ENCODE data around the gene BNIP5.

The BNIP5 gene

GRCh38 chr6:36290668-36291620, 45.7 kb downstream of the BNIP5 start:
- no peak for DNase-seq

DNA sequence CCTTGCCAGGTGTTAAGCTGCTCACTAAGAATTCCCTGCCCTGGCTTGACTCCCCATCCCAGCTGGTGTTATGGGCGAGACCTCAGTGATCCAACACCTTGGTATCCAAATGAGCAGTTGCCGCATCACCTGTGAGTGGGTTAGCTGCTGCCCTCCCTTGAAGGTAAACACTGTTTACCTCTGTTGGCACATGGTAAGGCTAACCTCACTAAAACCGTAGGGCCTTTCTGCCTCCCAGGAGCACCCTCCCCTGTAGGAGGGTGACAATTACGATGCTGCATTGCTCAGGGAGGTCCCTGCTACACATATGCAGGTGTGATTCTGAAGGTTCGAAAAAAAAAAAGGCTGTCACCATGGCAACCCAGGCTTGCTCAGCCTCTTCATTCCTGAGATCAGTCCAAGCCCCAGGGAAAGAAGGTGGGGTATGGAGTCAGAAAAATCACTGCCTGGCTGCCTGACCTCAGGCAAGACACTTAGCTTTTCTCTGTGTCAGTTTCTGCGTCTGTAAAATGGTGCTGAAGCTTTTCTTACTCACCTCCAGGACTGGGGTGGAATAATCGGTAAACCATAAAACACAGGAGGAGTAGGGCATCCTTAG, 47.3 kb downstream of the BNIP5 start:
- no peak for DNase-seq

DNA sequence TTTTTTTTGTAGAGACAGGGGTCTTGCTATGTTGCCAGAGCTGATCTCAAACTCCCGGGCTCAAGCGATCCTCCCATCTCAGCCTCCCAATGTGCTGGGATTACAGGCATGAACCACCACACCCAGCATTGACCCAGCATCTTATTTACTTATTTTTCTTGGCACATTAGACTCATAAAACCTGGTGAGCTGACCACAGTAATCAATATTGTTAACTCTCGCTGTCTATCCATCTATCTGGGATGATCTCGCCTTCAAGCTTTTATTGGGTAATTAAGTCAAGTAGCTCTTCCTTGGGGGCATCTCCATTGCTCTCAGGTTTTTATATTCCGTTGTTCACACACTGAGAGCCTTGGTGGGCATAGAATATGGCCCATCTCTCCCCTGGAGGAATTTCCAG, 49.8 kb downstream of the BNIP5 start:
- no peak for DNase-seq

GRCh38 chr6:36285797-36286196, 50.9 kb downstream of the BNIP5 start:
- no peak for DNase-seq

- DNase-seq, result no peak
Observed at GRCh38 chr6:36285187-36285671, 51.5 kb downstream of the BNIP5 start.

- DNase-seq, result no peak
Observed at GRCh38 chr6:36284359-36284758, 52.3 kb downstream of the BNIP5 start.

- DNase-seq, result no peak
Observed at GRCh38 chr6:36283608-36284007, 53.1 kb downstream of the BNIP5 start.

DNA sequence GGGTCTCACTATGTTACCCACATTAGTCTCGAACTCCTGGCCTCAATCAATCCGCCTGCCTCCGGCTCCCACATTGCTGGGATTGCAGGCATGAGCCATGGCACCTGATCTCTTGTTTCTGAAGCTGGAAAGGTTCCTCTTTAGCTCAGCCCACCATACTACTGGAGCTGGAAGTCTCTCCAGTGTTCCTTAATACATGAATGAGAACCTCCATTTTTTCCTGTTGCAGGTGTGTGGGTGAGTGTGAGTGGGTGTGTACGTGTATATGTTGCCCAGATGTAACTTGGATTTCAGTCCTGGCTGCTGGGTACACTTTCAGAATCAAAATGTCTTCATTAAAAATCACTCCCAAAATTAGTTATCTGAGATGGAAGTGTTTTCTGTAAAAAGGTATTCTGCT, 55.7 kb downstream of the BNIP5 start:
- no peak for DNase-seq

GRCh38 chr6:36280467-36280866, 56.2 kb downstream of the BNIP5 start:
- DNase-seq, result no peak

GRCh38 chr6:36277946-36278470, 58.7 kb downstream of the BNIP5 start:
- no peak for DNase-seq

- DNase-seq, result no peak
Observed at GRCh38 chr6:36276581-36277536, 59.8 kb downstream of the BNIP5 start.

GRCh38 chr6:36273802-36274514, 62.7 kb downstream of the BNIP5 start:
- no peak for DNase-seq

DNA sequence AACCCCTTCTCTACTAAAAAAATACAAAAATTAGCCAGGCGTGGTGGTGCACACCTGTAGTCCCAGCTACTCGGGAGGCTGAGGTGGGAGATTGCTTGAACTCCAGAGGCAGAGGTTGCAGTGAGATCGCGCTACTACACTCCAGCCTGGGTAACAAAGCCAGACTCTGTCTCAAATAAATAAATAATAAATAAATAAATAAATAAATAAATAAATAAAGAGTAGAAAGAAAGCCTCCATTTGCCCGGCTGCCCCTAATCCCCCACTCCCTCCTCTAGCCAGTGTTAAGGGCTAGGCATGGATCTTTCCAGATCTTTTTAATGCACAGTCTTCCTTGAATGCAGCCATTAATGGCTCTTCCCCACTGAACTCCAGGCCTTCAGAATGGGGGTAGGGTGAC, 63.6 kb downstream of the BNIP5 start:
- no peak for DNase-seq

- no peak for DNase-seq
Observed at GRCh38 chr6:36272234-36272633, 64.5 kb downstream of the BNIP5 start.

DNA sequence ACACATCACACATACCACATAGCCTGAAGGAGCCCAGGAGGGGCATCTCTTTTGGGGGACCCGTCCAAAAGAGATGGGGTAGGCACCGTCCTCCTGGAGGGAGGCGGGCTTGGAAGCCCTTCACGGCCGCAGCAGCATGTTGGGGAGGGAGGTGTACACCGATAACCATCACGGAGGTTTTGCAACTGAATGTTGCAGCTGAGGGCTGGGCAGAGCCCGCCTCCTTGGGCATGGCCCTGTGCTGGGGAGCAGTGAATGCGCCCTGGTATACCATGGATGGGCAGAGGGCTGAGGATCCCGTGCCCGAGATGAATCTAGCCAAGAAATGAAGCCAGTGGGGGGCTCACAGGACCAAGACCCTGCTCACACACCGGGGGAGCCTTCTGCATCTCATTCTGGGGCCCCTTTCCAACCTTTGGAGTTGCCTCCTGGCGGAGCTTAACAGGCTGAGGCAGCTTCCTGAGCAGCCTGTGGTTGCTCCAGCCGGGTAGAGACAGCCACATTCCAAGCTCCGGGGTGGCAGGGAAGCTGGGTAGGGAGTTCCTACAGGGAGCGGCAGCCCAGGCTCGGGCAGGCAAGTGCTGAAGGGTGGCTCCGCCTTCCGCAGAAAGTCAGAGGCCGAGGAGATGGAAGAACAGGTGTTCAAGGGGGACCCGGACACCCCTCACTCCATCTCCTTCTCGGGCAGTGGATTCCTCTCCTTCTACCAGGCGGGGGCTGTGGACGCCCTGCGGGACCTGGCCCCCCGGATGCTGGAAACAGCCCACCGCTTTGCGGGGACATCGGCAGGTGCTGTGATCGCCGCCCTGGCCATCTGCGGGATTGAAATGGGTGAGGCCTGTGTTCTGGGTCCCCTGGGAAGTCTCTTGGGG, 66.6 kb downstream of the BNIP5 start, which contains the start of gene PNPLA1:
TSS of gene PNPLA1 (plus strand) at position 227 of the 872 bp plus-strand sequence. CDS start at position 627, 400 bp downstream.
- DNase-seq, result no peak

DNA sequence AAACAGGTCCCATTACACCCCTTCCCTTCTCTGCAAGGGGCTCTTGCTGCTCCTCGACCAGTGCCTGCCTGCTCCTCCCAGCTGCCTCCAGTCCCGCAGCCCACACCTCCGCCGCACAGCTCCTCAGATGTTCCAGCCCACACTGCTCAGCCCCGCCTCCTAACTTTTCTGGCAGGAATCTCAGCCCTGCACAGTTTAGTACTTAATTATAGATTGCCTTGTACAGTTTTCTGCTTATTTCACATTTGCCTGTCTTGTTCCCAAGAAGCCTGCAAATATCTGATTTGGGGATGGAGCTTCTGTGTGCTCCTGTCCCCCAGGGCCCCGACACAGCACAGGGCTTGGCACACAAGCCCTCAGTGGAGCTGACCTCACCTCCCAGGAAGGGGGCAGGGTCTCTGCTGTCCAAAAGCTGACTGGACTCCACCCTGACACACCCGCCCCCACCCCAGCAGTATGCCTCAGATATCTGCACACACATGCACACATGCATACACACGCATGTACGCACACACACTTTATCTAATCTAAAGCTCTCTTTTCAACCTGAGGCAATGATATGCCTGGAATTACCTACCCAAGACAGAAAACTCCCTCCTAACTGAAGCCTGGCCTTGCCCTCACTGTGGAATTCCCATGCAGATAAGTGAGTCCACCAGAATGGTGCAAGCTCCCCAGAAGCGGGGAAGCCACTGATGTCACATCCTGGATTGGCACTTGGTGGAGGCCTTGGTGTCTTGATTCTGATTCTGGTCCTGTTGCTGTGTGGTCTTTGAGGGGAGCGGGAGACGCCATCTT, 68.0 kb downstream of the BNIP5 start:
- no peak for DNase-seq

GRCh38 chr6:36267731-36268477, 68.8 kb downstream of the BNIP5 start:
- DNase-seq, result no peak

- no peak for DNase-seq
Observed at GRCh38 chr6:36266913-36267644, 69.6 kb downstream of the BNIP5 start.

All from activated naive CD4-positive, alpha-beta T cell (primary cell).